NB4 (cell line): ENCODE data around the gene UBE2V1.
"Not testable (repeated sequence)": the region's sequence is repeated elsewhere in the genome, so short reads cannot be mapped to it uniquely, and the experiment has no call there.

ENCODE experiments used
- CTCF ChIP-seq: IDR thresholded peaks from one replicate; pipeline ENCODE4 v1.5.1; 2012; ENCODE audit warnings: low read depth, low read length
- MAX ChIP-seq: IDR thresholded peaks from 2 replicates; pipeline ENCODE4 v1.6.1; 2011; ENCODE audit warnings: low read depth, low read length
- POLR2A ChIP-seq: IDR thresholded peaks from 2 replicates; pipeline ENCODE4 v1.6.1; 2011; ENCODE audit warnings: mild to moderate bottlenecking; ENCODE audit not compliant: insufficient read length; ENCODE audit errors: extremely low read depth

GRCh38 chr20:50082056-50082455, 30.9 kb downstream of the UBE2V1 start:
- not testable (repeated sequence) for TF ChIP-seq POLR2A, CTCF, MAX
